ENCODE measurements around the gene GABRD.

GABRD gene

DNA sequence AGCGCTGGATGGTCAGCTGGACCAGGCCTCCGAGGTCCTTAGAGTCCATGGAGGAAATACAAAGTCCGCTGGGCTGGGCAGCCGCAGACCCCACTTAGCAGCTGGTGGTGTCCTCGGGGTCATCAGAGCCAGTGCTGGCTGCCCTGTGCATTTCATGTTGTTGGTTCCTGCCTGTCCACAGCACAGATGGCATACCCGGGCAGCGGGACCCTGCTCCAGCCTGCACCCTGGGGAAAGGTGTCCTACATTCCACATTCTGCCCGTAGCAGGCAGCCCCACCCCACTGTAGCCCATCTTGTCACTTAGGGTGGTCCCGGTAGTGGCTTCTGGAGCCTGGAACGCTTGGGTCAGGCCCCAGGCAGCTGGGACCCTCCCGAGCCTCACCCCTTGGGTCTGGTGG lies 50.9 kb downstream of the GABRD start:
- Histone ChIP-seq H3K27me3 (ENCODE audit: insufficient read depth, low read depth) (peaks cover 44% of the 10 kb centered on the region), H3K9ac (no peak overlapping the region), H3K79me2 (ENCODE audit: insufficient read depth, low read depth) (no peaks in the 10 kb centered on the region), H2AFZ (ENCODE audit: low read depth) (no peak overlapping the region), H3K4me3 (IDR thresholded peaks at IDR 0.05; ENCODE audit: insufficient read depth, low read depth, low read length) (no peak overlapping the region), H3K4me2 (no peak overlapping the region), H4K20me1 (ENCODE audit: insufficient read depth) (no peaks in the 10 kb centered on the region), H3K27ac (no peak overlapping the region), H3K4me1 (ENCODE audit: low read depth, poor library complexity, severe bottlenecking) (no peaks in the 10 kb centered on the region), H3K36me3 (ENCODE audit: insufficient read depth) (no peaks in the 10 kb centered on the region)
- TF ChIP-seq, protein P1, sequence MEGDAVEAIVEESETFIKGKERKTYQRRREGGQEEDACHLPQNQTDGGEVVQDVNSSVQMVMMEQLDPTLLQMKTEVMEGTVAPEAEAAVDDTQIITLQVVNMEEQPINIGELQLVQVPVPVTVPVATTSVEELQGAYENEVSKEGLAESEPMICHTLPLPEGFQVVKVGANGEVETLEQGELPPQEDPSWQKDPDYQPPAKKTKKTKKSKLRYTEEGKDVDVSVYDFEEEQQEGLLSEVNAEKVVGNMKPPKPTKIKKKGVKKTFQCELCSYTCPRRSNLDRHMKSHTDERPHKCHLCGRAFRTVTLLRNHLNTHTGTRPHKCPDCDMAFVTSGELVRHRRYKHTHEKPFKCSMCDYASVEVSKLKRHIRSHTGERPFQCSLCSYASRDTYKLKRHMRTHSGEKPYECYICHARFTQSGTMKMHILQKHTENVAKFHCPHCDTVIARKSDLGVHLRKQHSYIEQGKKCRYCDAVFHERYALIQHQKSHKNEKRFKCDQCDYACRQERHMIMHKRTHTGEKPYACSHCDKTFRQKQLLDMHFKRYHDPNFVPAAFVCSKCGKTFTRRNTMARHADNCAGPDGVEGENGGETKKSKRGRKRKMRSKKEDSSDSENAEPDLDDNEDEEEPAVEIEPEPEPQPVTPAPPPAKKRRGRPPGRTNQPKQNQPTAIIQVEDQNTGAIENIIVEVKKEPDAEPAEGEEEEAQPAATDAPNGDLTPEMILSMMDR (conservative IDR thresholded peaks at IDR 0.05; ENCODE audit: low read depth, low read length): no peak

DNA sequence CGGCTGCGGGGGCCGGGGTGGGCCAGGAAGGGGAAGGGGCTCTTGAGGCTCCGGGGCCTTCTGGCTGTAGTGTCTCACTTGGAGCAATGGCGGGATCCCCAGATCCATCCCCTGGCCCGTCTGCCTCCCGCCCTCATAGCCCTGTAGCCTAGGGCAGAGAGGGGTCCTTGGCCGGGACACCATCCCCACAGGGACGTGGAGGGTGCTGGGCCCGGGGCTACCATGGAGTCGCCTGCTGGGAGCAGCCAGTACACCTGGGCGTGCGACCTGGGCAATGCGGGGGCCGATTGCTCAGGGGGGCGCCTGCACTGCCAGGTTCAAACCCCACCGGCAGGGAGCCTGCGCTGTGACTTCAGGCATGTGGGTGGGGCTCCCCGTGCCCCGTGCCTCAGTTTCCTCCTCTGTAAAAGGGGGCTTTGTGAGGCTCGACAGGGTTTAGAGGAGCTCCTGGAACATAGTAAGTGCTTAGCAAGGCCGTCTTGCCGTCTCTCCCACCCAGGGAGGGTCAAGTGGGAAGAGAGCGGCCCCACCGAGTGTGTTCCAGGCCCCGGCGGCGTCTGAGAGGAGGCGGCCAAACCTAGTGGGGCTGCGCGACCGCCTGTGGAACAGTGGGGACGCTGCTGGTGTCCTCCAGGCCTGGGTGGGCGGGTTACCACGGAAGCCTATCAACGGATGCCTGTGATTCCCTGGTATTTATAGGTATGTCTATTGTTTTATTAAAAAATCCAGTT lies 51.8 kb downstream of the GABRD start:
- Histone ChIP-seq H3K4me3 (IDR thresholded peaks at IDR 0.05; ENCODE audit: insufficient read depth, low read depth, low read length) (no peak overlapping the region), H3K27me3 (ENCODE audit: insufficient read depth, low read depth) (peaks cover 43% of the 10 kb centered on the region), H3K9ac (no peak overlapping the region), H4K20me1 (ENCODE audit: insufficient read depth) (no peaks in the 10 kb centered on the region), H3K4me1 (ENCODE audit: low read depth, poor library complexity, severe bottlenecking) (no peaks in the 10 kb centered on the region), H3K79me2 (ENCODE audit: insufficient read depth, low read depth) (no peaks in the 10 kb centered on the region), H3K4me2 (no peak overlapping the region), H3K36me3 (ENCODE audit: insufficient read depth) (no peaks in the 10 kb centered on the region), H3K27ac (no peak overlapping the region), H2AFZ (ENCODE audit: low read depth) (no peak overlapping the region)
- TF ChIP-seq, protein P1 (conservative IDR thresholded peaks at IDR 0.05; ENCODE audit: low read depth, low read length): no peak

DNA sequence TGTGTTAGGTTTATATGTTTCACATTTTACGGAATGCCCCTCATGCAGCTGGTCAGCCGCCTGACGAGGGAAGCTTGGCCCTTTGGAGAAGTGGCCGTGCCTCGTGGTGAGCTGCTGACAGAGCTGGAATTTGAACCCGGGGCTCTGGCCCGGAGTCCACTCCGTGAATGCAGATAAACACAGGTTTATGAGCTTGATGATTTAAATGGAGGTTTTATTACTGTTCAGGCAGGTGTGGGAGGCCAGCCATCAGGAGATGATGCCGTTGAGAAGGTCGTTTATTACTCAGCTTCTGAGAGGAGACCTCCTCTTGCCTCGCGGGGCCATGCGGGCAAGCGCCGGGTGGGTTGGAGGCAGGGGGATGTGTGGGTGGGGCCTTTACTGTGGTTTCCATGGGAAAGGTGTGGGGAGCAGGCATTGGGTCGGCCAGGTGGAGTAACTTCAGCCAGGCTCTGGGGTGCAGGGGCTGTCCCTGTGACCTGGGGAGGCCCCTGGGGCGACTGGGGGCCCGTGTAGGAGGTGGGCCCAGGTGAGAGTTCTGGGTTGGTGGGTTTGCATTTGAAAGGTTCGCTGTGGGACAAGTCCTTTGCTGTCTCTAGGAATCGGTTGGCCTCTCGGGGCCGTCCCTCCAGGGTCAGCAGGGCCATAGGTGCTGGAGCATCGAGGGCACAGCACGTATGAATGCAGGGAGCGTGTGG lies 53.1 kb downstream of the GABRD start:
- H4K20me1 ChIP-seq (ENCODE audit: insufficient read depth): no peaks in the 10 kb centered on the region
- no peaks in the 10 kb centered on the region for H3K36me3 ChIP-seq (ENCODE audit: insufficient read depth)
- no peaks in the 10 kb centered on the region for H3K4me1 ChIP-seq (ENCODE audit: low read depth, poor library complexity, severe bottlenecking)
- TF ChIP-seq, protein P1 (conservative IDR thresholded peaks at IDR 0.05; ENCODE audit: low read depth, low read length): no peak
- H3K9ac ChIP-seq: no peak overlapping the region
- H3K27me3 ChIP-seq (ENCODE audit: insufficient read depth, low read depth): peaks cover 40% of the 10 kb centered on the region
- no peak overlapping the region for H3K4me2 ChIP-seq
- no peaks in the 10 kb centered on the region for H3K79me2 ChIP-seq (ENCODE audit: insufficient read depth, low read depth)
- no peak overlapping the region for H3K4me3 ChIP-seq (IDR thresholded peaks at IDR 0.05; ENCODE audit: insufficient read depth, low read depth, low read length)
- H2AFZ ChIP-seq (ENCODE audit: low read depth): no peak overlapping the region
- no peak overlapping the region for H3K27ac ChIP-seq

DNA sequence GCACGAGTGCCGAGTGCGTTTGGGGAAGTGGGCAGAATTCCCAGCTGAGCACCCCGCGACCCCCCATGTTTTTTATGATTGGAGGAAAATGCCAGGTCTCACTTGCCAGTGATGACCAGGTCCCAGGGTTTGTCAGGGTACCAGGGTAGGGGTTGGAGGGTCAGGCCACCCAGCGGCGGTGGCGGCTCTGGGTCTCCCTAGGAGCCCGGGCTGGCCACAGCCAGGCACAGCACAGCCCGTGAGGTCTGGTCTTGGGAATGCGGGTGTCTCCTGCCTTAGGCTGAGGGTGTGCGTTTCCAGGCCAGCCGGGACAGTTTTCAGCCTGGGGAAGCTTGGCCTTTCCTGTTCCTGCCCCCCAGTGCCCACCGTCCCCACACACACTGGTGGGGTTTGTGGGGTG lies 53.7 kb downstream of the GABRD start:
- Histone ChIP-seq H4K20me1 (ENCODE audit: insufficient read depth) (no peaks in the 10 kb centered on the region), H3K4me2 (no peak overlapping the region), H3K36me3 (ENCODE audit: insufficient read depth) (no peaks in the 10 kb centered on the region), H3K27me3 (ENCODE audit: insufficient read depth, low read depth) (peaks cover 47% of the 10 kb centered on the region), H3K9ac (no peak overlapping the region), H3K27ac (no peak overlapping the region), H3K79me2 (ENCODE audit: insufficient read depth, low read depth) (no peaks in the 10 kb centered on the region), H3K4me3 (IDR thresholded peaks at IDR 0.05; ENCODE audit: insufficient read depth, low read depth, low read length) (no peak overlapping the region), H3K4me1 (ENCODE audit: low read depth, poor library complexity, severe bottlenecking) (no peaks in the 10 kb centered on the region), H2AFZ (ENCODE audit: low read depth) (no peak overlapping the region)
- TF ChIP-seq, protein P1 (conservative IDR thresholded peaks at IDR 0.05; ENCODE audit: low read depth, low read length): no peak

Data from KMS-11 (cell line).